SK-N-DZ (cell line): ENCODE results near the gene ERC1.
"Not testable (repeated sequence)": the region's sequence is repeated elsewhere in the genome, so short reads cannot be mapped to it uniquely, and the experiment has no call there.

Experiments
- DNase-seq: peaks from one replicate; pipeline ENCODE4 v3.0.0-alpha.2; 2015; ENCODE audit warnings: low spot score

Gene ERC1

GRCh38 chr12:1218369-1218768, 227.3 kb downstream of the ERC1 start:
- no peak for DNase-seq

- no peak for DNase-seq
Measured at GRCh38 chr12:1220127-1221092, 229.4 kb downstream of the ERC1 start.

GRCh38 chr12:1222858-1223639, 232.0 kb downstream of the ERC1 start:
- no peak for DNase-seq

GRCh38 chr12:1226951-1227350, 235.9 kb downstream of the ERC1 start:
- no peak for DNase-seq

GRCh38 chr12:1234073-1234472, 243.1 kb downstream of the ERC1 start:
- DNase-seq, result no peak

GRCh38 chr12:1246637-1247036, 255.6 kb downstream of the ERC1 start:
- DNase-seq, result no peak

GRCh38 chr12:1250641-1251040, 259.6 kb downstream of the ERC1 start:
- no peak for DNase-seq

- peak; percentile 93 for DNase-seq
Measured at GRCh38 chr12:1252758-1253157, 261.7 kb downstream of the ERC1 start.

GRCh38 chr12:1255125-1255524, 264.1 kb downstream of the ERC1 start:
- DNase-seq, result not testable (repeated sequence)

- DNase-seq, result not testable (repeated sequence)
Measured at GRCh38 chr12:1255854-1256253, 264.8 kb downstream of the ERC1 start.

GRCh38 chr12:1256285-1256684, 265.3 kb downstream of the ERC1 start:
- DNase-seq, result no peak

GRCh38 chr12:1256991-1257390, 266.0 kb downstream of the ERC1 start:
- no peak for DNase-seq

- DNase-seq, result no peak
Measured at GRCh38 chr12:1262011-1262410, 271.0 kb downstream of the ERC1 start.

- DNase-seq, result no peak
Measured at GRCh38 chr12:1267243-1267642, 276.2 kb downstream of the ERC1 start.

GRCh38 chr12:1272142-1272541, 281.1 kb downstream of the ERC1 start:
- no peak for DNase-seq

GRCh38 chr12:1273051-1273450, 282.0 kb downstream of the ERC1 start:
- no peak for DNase-seq

GRCh38 chr12:1277905-1278304, 286.9 kb downstream of the ERC1 start:
- peak; percentile 12 for DNase-seq

- no peak for DNase-seq
Measured at GRCh38 chr12:1279050-1279449, 288.0 kb downstream of the ERC1 start.

- no peak for DNase-seq
Measured at GRCh38 chr12:1280059-1280458, 289.0 kb downstream of the ERC1 start.

- no peak for DNase-seq
Measured at GRCh38 chr12:1281683-1282366, 290.8 kb downstream of the ERC1 start.

- DNase-seq, result peak; percentile 63
Measured at GRCh38 chr12:1282670-1283315, 291.8 kb downstream of the ERC1 start.
